Upper lobe of left lung (tissue), 4 donors: Measurements from ENCODE around the gene LIPH.

ENCODE experiments used
- EP300 ChIP-seq, 4 donors: sonication (generic); formaldehyde crosslinking; IDR thresholded peaks; one replicate each; pipeline ENCODE4 v1.5.1; 2017; ENCODE audit warnings: antibody characterized with exemption in 4 of 4, control low read depth in 2 of 4
- TF ChIP-seq, protein P1 (sequence below), 6 experiments: fragments of 450-650 bp in 4 of 6; fragments of 200-600 bp in 2 of 6; sonication (generic) in 2 of 6; IDR thresholded peaks; one replicate each; pipeline ENCODE4 v1.5.1; 2016 to 2019; ENCODE audit warnings: antibody characterized with exemption in 6 of 6

DNA sequence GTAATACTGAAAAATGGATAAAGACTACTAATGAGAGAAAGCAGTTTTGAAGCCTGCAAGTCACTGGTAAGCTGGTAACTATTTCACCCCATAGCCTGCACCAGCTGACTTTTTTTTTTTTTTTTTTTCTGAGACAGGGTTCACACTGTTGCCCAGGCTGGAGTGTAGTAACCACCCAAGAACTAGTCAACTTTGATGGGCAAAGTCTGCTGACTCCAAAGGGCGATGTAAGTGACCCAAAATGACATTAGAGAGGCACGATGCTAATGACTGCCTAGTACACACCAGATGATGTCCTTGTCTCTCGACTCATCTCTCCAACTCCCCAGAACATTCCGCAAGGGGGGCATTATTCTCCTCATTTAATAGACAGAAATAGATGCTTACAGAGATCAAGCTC, 40.7 kb downstream of the LIPH start:
- TF ChIP-seq, protein P1, sequence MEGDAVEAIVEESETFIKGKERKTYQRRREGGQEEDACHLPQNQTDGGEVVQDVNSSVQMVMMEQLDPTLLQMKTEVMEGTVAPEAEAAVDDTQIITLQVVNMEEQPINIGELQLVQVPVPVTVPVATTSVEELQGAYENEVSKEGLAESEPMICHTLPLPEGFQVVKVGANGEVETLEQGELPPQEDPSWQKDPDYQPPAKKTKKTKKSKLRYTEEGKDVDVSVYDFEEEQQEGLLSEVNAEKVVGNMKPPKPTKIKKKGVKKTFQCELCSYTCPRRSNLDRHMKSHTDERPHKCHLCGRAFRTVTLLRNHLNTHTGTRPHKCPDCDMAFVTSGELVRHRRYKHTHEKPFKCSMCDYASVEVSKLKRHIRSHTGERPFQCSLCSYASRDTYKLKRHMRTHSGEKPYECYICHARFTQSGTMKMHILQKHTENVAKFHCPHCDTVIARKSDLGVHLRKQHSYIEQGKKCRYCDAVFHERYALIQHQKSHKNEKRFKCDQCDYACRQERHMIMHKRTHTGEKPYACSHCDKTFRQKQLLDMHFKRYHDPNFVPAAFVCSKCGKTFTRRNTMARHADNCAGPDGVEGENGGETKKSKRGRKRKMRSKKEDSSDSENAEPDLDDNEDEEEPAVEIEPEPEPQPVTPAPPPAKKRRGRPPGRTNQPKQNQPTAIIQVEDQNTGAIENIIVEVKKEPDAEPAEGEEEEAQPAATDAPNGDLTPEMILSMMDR (IDR thresholded peaks at IDR 0.05) = no peak
- no peak for TF ChIP-seq EP300 (IDR thresholded peaks at IDR 0.05)
